WTC11 (cell line): Measurements from ENCODE around the gene PLD3. TPM values are rescaled to one million over a fixed set of nuclear protein-coding genes. Genes with fewer than 3 reads are reported as not detected.

Source experiments
- ATAC-seq: fragments of 200-7000 bp; cut with Tn5 transposase; 2 replicates; pipeline ENCODE4 v1.10.0; 2021; ENCODE audit warnings: mild to moderate bottlenecking, moderate library complexity
- CTCF ChIA-PET: fragments of 300-600 bp; sonication (Branson Sonifier 250); formaldehyde crosslinking; loops from one replicate; lab custom pipeline; 2021; ENCODE audit warnings: antibody characterized with exemption; lab: Charles Lee
- POLR2A ChIA-PET: fragments of 350-600 bp; sonication (Branson Sonifier 250); formaldehyde crosslinking; loops from one replicate; lab custom pipeline; 2021; ENCODE audit warnings: antibody characterized with exemption; lab: Charles Lee
- DNase-seq: peaks from one replicate; pipeline ENCODE4 v3.0.0; 2021; ENCODE audit warnings: low spot score
- H3K27ac Mint-ChIP-seq: 2 replicates; pipeline ENCODE4 v1.8.0; 2021; ENCODE audit warnings: mixed read lengths
- H3K27me3 Mint-ChIP-seq: 2 replicates; pipeline ENCODE4 v1.8.0; 2021; ENCODE audit warnings: low read depth, mild to moderate bottlenecking, moderate library complexity, mixed read lengths
- H3K36me3 Mint-ChIP-seq: 2 replicates; pipeline ENCODE4 v1.8.0; 2021; ENCODE audit warnings: mixed read lengths
- H3K4me1 Mint-ChIP-seq: 2 replicates; pipeline ENCODE4 v1.8.0; 2022; ENCODE audit warnings: mixed read lengths
- H3K4me3 Mint-ChIP-seq: 2 replicates; pipeline ENCODE4 v1.8.0; 2021; ENCODE audit warnings: mild to moderate bottlenecking, moderate library complexity, mixed read lengths
- H3K9me3 Mint-ChIP-seq: 2 replicates; pipeline ENCODE4 v1.8.0; 2021; ENCODE audit warnings: mixed read lengths
- ATF3 ChIP-seq: sonication (generic); formaldehyde crosslinking; conservative IDR thresholded peaks from 2 replicates; pipeline ENCODE4 v1.8.1; 2022; ENCODE audit warnings: mild to moderate bottlenecking, missing genetic modification reagents
- CDX4 ChIP-seq: fragments of 250-450 bp; sonication (Bioruptor Pico); IDR thresholded peaks from 2 replicates; pipeline ENCODE4 v1.9.0; 2021; ENCODE audit warnings: moderate library complexity, mild to moderate bottlenecking, inconsistent platforms, borderline replicate concordance
- E2F1 ChIP-seq: sonication (generic); formaldehyde crosslinking; IDR thresholded peaks from 2 replicates; pipeline ENCODE4 v1.8.0; 2022; ENCODE audit warnings: mild to moderate bottlenecking, missing genetic modification reagents
- E2F4 ChIP-seq: sonication (generic); formaldehyde crosslinking; IDR thresholded peaks from 2 replicates; pipeline ENCODE4 v1.8.1; 2022; ENCODE audit warnings: low read depth, mild to moderate bottlenecking, moderate library complexity, missing genetic modification reagents, borderline replicate concordance
- ETV6 ChIP-seq: sonication (generic); formaldehyde crosslinking; IDR thresholded peaks from 2 replicates; pipeline ENCODE4 v1.8.1; 2022; ENCODE audit warnings: mild to moderate bottlenecking, missing genetic modification reagents
- FOXK1 ChIP-seq: sonication (generic); formaldehyde crosslinking; IDR thresholded peaks from 2 replicates; pipeline ENCODE4 v1.8.0; 2022; ENCODE audit warnings: mild to moderate bottlenecking, moderate library complexity, missing genetic modification reagents
- GABPB1 ChIP-seq: sonication (generic); formaldehyde crosslinking; IDR thresholded peaks from 2 replicates; pipeline ENCODE4 v1.8.1; 2023; ENCODE audit warnings: mild to moderate bottlenecking, missing genetic modification reagents
- IRF1 ChIP-seq: sonication (generic); formaldehyde crosslinking; IDR thresholded peaks from 2 replicates; pipeline ENCODE4 v1.8.0; 2023; ENCODE audit warnings: missing genetic modification reagents
- NFATC4 ChIP-seq: fragments of 250-450 bp; sonication (Bioruptor Pico); IDR thresholded peaks from 2 replicates; pipeline ENCODE4 v1.9.0; 2021; ENCODE audit warnings: mild to moderate bottlenecking
- RELA ChIP-seq: sonication (generic); formaldehyde crosslinking; IDR thresholded peaks from 2 replicates; pipeline ENCODE4 v1.8.1; 2022; ENCODE audit warnings: missing genetic modification reagents, mild to moderate bottlenecking, borderline replicate concordance
- TP53 ChIP-seq: sonication (generic); formaldehyde crosslinking; IDR thresholded peaks from 2 replicates; pipeline ENCODE4 v1.8.1; 2023; ENCODE audit warnings: mild to moderate bottlenecking, missing genetic modification reagents
- ZNF138 ChIP-seq: sonication (generic); formaldehyde crosslinking; conservative IDR thresholded peaks from 2 replicates; pipeline ENCODE4 v1.8.1; 2022; ENCODE audit warnings: mild to moderate bottlenecking, moderate library complexity, missing genetic modification reagents
- ZNF423 ChIP-seq: fragments of 250-450 bp; sonication (Bioruptor Pico); IDR thresholded peaks from 2 replicates; pipeline ENCODE4 v2.1.2; 2022; ENCODE audit warnings: mild to moderate bottlenecking, moderate library complexity
- total RNA-seq: library from RNA; stranded (reverse); gene quantifications from 3 replicates; pipeline ENCODE4 v1.2.3, GENCODE V29; 2021
- TF ChIP-seq, protein P1 (sequence below): sonication (generic); formaldehyde crosslinking; IDR thresholded peaks from 2 replicates; pipeline ENCODE4 v1.8.0; 2022; ENCODE audit warnings: missing genetic modification reagents
- TF ChIP-seq, protein P2 (sequence below): fragments of 250-450 bp; sonication (Bioruptor Pico); IDR thresholded peaks from 2 replicates; pipeline ENCODE4 v1.9.0; 2021; ENCODE audit warnings: mild to moderate bottlenecking, borderline replicate concordance
- TF ChIP-seq, protein P3 (sequence below): sonication (generic); formaldehyde crosslinking; IDR thresholded peaks from 2 replicates; pipeline ENCODE4 v1.8.1; 2023; ENCODE audit warnings: mild to moderate bottlenecking, missing genetic modification reagents, moderate library complexity
- TF ChIP-seq, protein P4 (sequence below): sonication (generic); formaldehyde crosslinking; IDR thresholded peaks from 2 replicates; pipeline ENCODE4 v1.8.1; 2022; ENCODE audit warnings: mild to moderate bottlenecking, moderate library complexity, missing genetic modification reagents
- TF ChIP-seq, protein P5 (sequence below): sonication (generic); formaldehyde crosslinking; IDR thresholded peaks from 2 replicates; pipeline ENCODE4 v1.8.0; 2022; ENCODE audit warnings: mild to moderate bottlenecking, missing genetic modification reagents

PLD3 gene
- total RNA-seq, 1 experiment from 2014 or later = 190 TPM

GRCh38 chr19:40321076-40321475 is 27.4 kb upstream of the PLD3 start:
- no peak for DNase-seq
- H3K27ac Mint-ChIP-seq = no peak overlapping the region
- TF ChIP-seq, protein P1, sequence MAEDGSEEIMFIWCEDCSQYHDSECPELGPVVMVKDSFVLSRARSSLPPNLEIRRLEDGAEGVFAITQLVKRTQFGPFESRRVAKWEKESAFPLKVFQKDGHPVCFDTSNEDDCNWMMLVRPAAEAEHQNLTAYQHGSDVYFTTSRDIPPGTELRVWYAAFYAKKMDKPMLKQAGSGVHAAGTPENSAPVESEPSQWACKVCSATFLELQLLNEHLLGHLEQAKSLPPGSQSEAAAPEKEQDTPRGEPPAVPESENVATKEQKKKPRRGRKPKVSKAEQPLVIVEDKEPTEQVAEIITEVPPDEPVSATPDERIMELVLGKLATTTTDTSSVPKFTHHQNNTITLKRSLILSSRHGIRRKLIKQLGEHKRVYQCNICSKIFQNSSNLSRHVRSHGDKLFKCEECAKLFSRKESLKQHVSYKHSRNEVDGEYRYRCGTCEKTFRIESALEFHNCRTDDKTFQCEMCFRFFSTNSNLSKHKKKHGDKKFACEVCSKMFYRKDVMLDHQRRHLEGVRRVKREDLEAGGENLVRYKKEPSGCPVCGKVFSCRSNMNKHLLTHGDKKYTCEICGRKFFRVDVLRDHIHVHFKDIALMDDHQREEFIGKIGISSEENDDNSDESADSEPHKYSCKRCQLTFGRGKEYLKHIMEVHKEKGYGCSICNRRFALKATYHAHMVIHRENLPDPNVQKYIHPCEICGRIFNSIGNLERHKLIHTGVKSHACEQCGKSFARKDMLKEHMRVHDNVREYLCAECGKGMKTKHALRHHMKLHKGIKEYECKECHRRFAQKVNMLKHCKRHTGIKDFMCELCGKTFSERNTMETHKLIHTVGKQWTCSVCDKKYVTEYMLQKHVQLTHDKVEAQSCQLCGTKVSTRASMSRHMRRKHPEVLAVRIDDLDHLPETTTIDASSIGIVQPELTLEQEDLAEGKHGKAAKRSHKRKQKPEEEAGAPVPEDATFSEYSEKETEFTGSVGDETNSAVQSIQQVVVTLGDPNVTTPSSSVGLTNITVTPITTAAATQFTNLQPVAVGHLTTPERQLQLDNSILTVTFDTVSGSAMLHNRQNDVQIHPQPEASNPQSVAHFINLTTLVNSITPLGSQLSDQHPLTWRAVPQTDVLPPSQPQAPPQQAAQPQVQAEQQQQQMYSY (CRISPR knock-in tag) = no peak
- TF ChIP-seq ZNF138 (CRISPR knock-in tag) = no peak
- no peak for TF ChIP-seq IRF1 (CRISPR knock-in tag)
- TF ChIP-seq, protein P2, sequence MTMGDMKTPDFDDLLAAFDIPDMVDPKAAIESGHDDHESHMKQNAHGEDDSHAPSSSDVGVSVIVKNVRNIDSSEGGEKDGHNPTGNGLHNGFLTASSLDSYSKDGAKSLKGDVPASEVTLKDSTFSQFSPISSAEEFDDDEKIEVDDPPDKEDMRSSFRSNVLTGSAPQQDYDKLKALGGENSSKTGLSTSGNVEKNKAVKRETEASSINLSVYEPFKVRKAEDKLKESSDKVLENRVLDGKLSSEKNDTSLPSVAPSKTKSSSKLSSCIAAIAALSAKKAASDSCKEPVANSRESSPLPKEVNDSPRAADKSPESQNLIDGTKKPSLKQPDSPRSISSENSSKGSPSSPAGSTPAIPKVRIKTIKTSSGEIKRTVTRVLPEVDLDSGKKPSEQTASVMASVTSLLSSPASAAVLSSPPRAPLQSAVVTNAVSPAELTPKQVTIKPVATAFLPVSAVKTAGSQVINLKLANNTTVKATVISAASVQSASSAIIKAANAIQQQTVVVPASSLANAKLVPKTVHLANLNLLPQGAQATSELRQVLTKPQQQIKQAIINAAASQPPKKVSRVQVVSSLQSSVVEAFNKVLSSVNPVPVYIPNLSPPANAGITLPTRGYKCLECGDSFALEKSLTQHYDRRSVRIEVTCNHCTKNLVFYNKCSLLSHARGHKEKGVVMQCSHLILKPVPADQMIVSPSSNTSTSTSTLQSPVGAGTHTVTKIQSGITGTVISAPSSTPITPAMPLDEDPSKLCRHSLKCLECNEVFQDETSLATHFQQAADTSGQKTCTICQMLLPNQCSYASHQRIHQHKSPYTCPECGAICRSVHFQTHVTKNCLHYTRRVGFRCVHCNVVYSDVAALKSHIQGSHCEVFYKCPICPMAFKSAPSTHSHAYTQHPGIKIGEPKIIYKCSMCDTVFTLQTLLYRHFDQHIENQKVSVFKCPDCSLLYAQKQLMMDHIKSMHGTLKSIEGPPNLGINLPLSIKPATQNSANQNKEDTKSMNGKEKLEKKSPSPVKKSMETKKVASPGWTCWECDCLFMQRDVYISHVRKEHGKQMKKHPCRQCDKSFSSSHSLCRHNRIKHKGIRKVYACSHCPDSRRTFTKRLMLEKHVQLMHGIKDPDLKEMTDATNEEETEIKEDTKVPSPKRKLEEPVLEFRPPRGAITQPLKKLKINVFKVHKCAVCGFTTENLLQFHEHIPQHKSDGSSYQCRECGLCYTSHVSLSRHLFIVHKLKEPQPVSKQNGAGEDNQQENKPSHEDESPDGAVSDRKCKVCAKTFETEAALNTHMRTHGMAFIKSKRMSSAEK (CRISPR knock-in tag) = no peak
- TF ChIP-seq, protein P3, sequence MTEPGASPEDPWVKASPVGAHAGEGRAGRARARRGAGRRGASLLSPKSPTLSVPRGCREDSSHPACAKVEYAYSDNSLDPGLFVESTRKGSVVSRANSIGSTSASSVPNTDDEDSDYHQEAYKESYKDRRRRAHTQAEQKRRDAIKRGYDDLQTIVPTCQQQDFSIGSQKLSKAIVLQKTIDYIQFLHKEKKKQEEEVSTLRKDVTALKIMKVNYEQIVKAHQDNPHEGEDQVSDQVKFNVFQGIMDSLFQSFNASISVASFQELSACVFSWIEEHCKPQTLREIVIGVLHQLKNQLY (CRISPR knock-in tag) = no peak
- no peak for TF ChIP-seq ATF3 (CRISPR knock-in tag)
- TF ChIP-seq TP53 = no peak
- TF ChIP-seq, protein P4, sequence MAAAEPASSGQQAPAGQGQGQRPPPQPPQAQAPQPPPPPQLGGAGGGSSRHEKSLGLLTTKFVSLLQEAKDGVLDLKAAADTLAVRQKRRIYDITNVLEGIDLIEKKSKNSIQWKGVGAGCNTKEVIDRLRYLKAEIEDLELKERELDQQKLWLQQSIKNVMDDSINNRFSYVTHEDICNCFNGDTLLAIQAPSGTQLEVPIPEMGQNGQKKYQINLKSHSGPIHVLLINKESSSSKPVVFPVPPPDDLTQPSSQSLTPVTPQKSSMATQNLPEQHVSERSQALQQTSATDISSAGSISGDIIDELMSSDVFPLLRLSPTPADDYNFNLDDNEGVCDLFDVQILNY (CRISPR knock-in tag) = no peak
- TF ChIP-seq, protein P5, sequence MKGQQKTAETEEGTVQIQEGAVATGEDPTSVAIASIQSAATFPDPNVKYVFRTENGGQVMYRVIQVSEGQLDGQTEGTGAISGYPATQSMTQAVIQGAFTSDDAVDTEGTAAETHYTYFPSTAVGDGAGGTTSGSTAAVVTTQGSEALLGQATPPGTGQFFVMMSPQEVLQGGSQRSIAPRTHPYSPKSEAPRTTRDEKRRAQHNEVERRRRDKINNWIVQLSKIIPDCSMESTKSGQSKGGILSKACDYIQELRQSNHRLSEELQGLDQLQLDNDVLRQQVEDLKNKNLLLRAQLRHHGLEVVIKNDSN (CRISPR knock-in tag) = no peak
- no peak for TF ChIP-seq ETV6 (CRISPR knock-in tag)
- no peak for TF ChIP-seq RELA
- no peak for TF ChIP-seq NFATC4 (CRISPR knock-in tag)
- TF ChIP-seq GABPB1 = no peak
- no peak for TF ChIP-seq CDX4 (CRISPR knock-in tag)
- TF ChIP-seq E2F4 (CRISPR knock-in tag) = no peak
- no peak for TF ChIP-seq FOXK1 (CRISPR knock-in tag)
- TF ChIP-seq E2F1 = no peak
- no peak for TF ChIP-seq ZNF423 (CRISPR knock-in tag)
- H3K36me3 Mint-ChIP-seq = peaks cover 30% of the 10 kb centered on the region
- H3K4me3 Mint-ChIP-seq = no peak overlapping the region
- H3K27me3 Mint-ChIP-seq = no peaks in the 10 kb centered on the region
- ChIA-PET POLR2A (no interaction called here), CTCF (interaction anchor here (2.2 kb wide), 1 partner anchor 16 kb away, joined by 6 read pairs; no protein-coding TSS in a partner anchor)
- H3K4me1 Mint-ChIP-seq = no peaks in the 10 kb centered on the region
- H3K9me3 Mint-ChIP-seq = no peaks in the 10 kb centered on the region
- ATAC-seq = no peak
